Measurements from ENCODE around the gene DNER. TPM values are rescaled to one million over a fixed set of nuclear protein-coding genes. Genes with fewer than 3 reads are reported as not detected.

Gene DNER
- total and polyA plus RNA-seq, 4 donors, result 0.01 TPM; not detected in 3

- H3K9ac ChIP-seq (ENCODE audit: low read depth in 1 of 2, low read length in 2 of 2), result no peak overlapping the region
- DNase-seq (ENCODE audit: low spot score), result no peak
Observed at GRCh38 chr2:229407170-229407569, 307.2 kb downstream of the DNER start.

GRCh38 chr2:229405796-229406195 is 308.6 kb downstream of the DNER start:
- Histone ChIP-seq H3K9ac (ENCODE audit: low read depth in 1 of 2, low read length in 2 of 2) (no peak overlapping the region), H3K36me3 (ENCODE audit: control insufficient read depth in 4 of 4, insufficient read depth in 3 of 4, low read depth in 1 of 4, low read length in 3 of 4) (no peaks in the 10 kb centered on the region), H3K9me3 (ENCODE audit: control insufficient read depth in 4 of 4, low read length in 3 of 4) (no peaks in the 10 kb centered on the region), H3K4me3 (ENCODE audit: low read depth in 1 of 3, low read length in 3 of 3) (no peak overlapping the region), H3K27me3 (ENCODE audit: control insufficient read depth in 4 of 4, insufficient read depth in 4 of 4, low read length in 3 of 4) (peaks cover 0 to 5% (median 0%) of the 10 kb centered on the region in 4 donors), H3K27ac (ENCODE audit: low read depth in 1 of 2, low read length in 2 of 2) (no peak overlapping the region), H3K4me1 (ENCODE audit: control insufficient read depth in 4 of 4, insufficient read depth in 4 of 4, low read length in 3 of 4) (no peaks in the 10 kb centered on the region)
- no peak for DNase-seq (ENCODE audit: low spot score)
- 74% methylated on average over 5 of the region's 5 CpGs for WGBS
- TF ChIP-seq JUND (IDR thresholded peaks at IDR 0.05), result no peak
- no peak for TF ChIP-seq HNF4G (IDR thresholded peaks at IDR 0.05)
- TF ChIP-seq, protein P1, sequence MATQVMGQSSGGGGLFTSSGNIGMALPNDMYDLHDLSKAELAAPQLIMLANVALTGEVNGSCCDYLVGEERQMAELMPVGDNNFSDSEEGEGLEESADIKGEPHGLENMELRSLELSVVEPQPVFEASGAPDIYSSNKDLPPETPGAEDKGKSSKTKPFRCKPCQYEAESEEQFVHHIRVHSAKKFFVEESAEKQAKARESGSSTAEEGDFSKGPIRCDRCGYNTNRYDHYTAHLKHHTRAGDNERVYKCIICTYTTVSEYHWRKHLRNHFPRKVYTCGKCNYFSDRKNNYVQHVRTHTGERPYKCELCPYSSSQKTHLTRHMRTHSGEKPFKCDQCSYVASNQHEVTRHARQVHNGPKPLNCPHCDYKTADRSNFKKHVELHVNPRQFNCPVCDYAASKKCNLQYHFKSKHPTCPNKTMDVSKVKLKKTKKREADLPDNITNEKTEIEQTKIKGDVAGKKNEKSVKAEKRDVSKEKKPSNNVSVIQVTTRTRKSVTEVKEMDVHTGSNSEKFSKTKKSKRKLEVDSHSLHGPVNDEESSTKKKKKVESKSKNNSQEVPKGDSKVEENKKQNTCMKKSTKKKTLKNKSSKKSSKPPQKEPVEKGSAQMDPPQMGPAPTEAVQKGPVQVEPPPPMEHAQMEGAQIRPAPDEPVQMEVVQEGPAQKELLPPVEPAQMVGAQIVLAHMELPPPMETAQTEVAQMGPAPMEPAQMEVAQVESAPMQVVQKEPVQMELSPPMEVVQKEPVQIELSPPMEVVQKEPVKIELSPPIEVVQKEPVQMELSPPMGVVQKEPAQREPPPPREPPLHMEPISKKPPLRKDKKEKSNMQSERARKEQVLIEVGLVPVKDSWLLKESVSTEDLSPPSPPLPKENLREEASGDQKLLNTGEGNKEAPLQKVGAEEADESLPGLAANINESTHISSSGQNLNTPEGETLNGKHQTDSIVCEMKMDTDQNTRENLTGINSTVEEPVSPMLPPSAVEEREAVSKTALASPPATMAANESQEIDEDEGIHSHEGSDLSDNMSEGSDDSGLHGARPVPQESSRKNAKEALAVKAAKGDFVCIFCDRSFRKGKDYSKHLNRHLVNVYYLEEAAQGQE (IDR thresholded peaks at IDR 0.05), result no peak
- TF ChIP-seq HNF4A (conservative IDR thresholded peaks at IDR 0.05), result no peak
- TF ChIP-seq FOXA1 (IDR thresholded peaks at IDR 0.05), result no peak
- no peak for TF ChIP-seq SP1 (IDR thresholded peaks at IDR 0.05)
- no peak for TF ChIP-seq NR2F2 (IDR thresholded peaks at IDR 0.05)
- TF ChIP-seq ATF3 (IDR thresholded peaks at IDR 0.05), result no peak
- TF ChIP-seq, protein P2, sequence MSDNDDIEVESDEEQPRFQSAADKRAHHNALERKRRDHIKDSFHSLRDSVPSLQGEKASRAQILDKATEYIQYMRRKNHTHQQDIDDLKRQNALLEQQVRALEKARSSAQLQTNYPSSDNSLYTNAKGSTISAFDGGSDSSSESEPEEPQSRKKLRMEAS (IDR thresholded peaks at IDR 0.05), result no peak
- no peak for TF ChIP-seq TAF1 (conservative IDR thresholded peaks at IDR 0.05)
- no peak for TF ChIP-seq RXRA (IDR thresholded peaks at IDR 0.05)
- no peak for TF ChIP-seq ZBTB33 (IDR thresholded peaks at IDR 0.05)
- TF ChIP-seq GABPA (IDR thresholded peaks at IDR 0.05 in 1 of 2, conservative IDR thresholded peaks at IDR 0.05 in 1 of 2), result no peak
- TF ChIP-seq RAD21 (IDR thresholded peaks at IDR 0.05), result no peak
- no peak for TF ChIP-seq FOXA2 (IDR thresholded peaks at IDR 0.05)
- TF ChIP-seq YY1 (IDR thresholded peaks at IDR 0.05), result no peak
- no peak for TF ChIP-seq CTCF (IDR thresholded peaks at IDR 0.05; ENCODE audit: low read depth, low read length, missing input control)
- no peak for TF ChIP-seq EGR1 (IDR thresholded peaks at IDR 0.05; ENCODE audit: low read depth in 2 of 2)

More at GRCh38 chr2:229407170-229407569, 307.2 kb downstream of the DNER start:
- no peak overlapping the region for H3K27ac ChIP-seq (ENCODE audit: low read depth in 1 of 2, low read length in 2 of 2)
- no peaks in the 10 kb centered on the region for H3K36me3 ChIP-seq (ENCODE audit: control insufficient read depth in 4 of 4, insufficient read depth in 3 of 4, low read depth in 1 of 4, low read length in 3 of 4)
- no peaks in the 10 kb centered on the region for H3K4me1 ChIP-seq (ENCODE audit: control insufficient read depth in 4 of 4, insufficient read depth in 4 of 4, low read length in 3 of 4)
- TF ChIP-seq YY1 (IDR thresholded peaks at IDR 0.05) (no peak), JUND (IDR thresholded peaks at IDR 0.05) (peak in 1 of 2 donors; percentile 17)
- peaks cover 0 to 5% (median 0%) of the 10 kb centered on the region in 4 donors for H3K27me3 ChIP-seq (ENCODE audit: control insufficient read depth in 4 of 4, insufficient read depth in 4 of 4, low read length in 3 of 4)
- 69% methylated on average over 13 of the region's 13 CpGs for WGBS
- H3K9me3 ChIP-seq (ENCODE audit: control insufficient read depth in 4 of 4, low read length in 3 of 4), result no peaks in the 10 kb centered on the region
- no peak overlapping the region for H3K4me3 ChIP-seq (ENCODE audit: low read depth in 1 of 3, low read length in 3 of 3)
